Measurements from ENCODE around the gene PRSS58. TPM values are rescaled to one million over a fixed set of nuclear protein-coding genes. Genes with fewer than 3 reads are reported as not detected.

The PRSS58 gene
- not detected for polyA plus RNA-seq (2013, experiment 1 of 2; ENCODE audit: insufficient read length)
- polyA plus RNA-seq (2013, experiment 2 of 2; ENCODE audit: insufficient read length) = not detected

- DNase-seq = no peak
These were observed at the start of gene PRSS58 for GRCh38 chr7:142257958-142258357. Gene PRSS58 (minus strand): TSS chr7:142258058. CDS start chr7:142257707, 351 bp downstream.

GRCh38 chr7:142307246-142307900 lies 49.5 kb upstream of the PRSS58 start:
- DNase-seq = no peak

- no peak for DNase-seq
These were observed 45.8 kb upstream of the PRSS58 start for GRCh38 chr7:142303650-142304049.

GRCh38 chr7:142301923-142302550 lies 44.2 kb upstream of the PRSS58 start:
- no peak for DNase-seq

- no peak for DNase-seq
These were observed 43.4 kb upstream of the PRSS58 start for GRCh38 chr7:142301299-142301698.

- DNase-seq = no peak
These were observed 42.8 kb upstream of the PRSS58 start for GRCh38 chr7:142300689-142301088.

- no peak for DNase-seq
These were observed 41.5 kb upstream of the PRSS58 start for GRCh38 chr7:142299237-142299781.

- no peak for DNase-seq
These were observed 40.8 kb upstream of the PRSS58 start for GRCh38 chr7:142298627-142299026.

- no peak for DNase-seq
These were observed 40.2 kb upstream of the PRSS58 start for GRCh38 chr7:142298009-142298408.

- DNase-seq = no peak
These were observed 22.4 kb upstream of the PRSS58 start for GRCh38 chr7:142280263-142280662.

- DNase-seq = no peak
These were observed 21.7 kb upstream of the PRSS58 start for GRCh38 chr7:142279601-142280000.

- DNase-seq = no peak
These were observed 17.2 kb upstream of the PRSS58 start for GRCh38 chr7:142275028-142275427.

GRCh38 chr7:142272841-142273240 lies 15.0 kb upstream of the PRSS58 start:
- DNase-seq = no peak

- peak; percentile 22 for DNase-seq
These were observed 5.9 kb upstream of the PRSS58 start for GRCh38 chr7:142263598-142264380.

- no peak for DNase-seq
These were observed 7.2 kb downstream of the PRSS58 start for GRCh38 chr7:142250705-142251104.

- DNase-seq = no peak
These were observed 7.9 kb downstream of the PRSS58 start for GRCh38 chr7:142249918-142250317.

- DNase-seq = no peak
These were observed 9.4 kb downstream of the PRSS58 start for GRCh38 chr7:142248166-142249160.

- DNase-seq = no peak
These were observed 14.0 kb downstream of the PRSS58 start for GRCh38 chr7:142243823-142244222.

GRCh38 chr7:142240546-142240945 lies 17.3 kb downstream of the PRSS58 start:
- no peak for DNase-seq

- no peak for DNase-seq
These were observed 26.1 kb downstream of the PRSS58 start for GRCh38 chr7:142231716-142232115.

- no peak for DNase-seq
These were observed 29.2 kb downstream of the PRSS58 start for GRCh38 chr7:142228537-142229104.
